Thoracic aorta (tissue), 2 donors: ENCODE results near the gene NKX6-2. TPM values are rescaled to one million over a fixed set of nuclear protein-coding genes. Genes with fewer than 3 reads are reported as not detected.

Source experiments
- ATAC-seq: fragments of 150-250 bp; one replicate; pipeline ENCODE4 v1.8.0; 2017; ENCODE audit warnings: low read depth; ENCODE audit not compliant: insufficient number of reproducible peaks, low FRiP score
- DNase-seq: peaks from one replicate; pipeline ENCODE4 v3.0.0-alpha.2; 2020; ENCODE audit warnings: low spot score
- H3K27ac ChIP-seq, 2 donors: fragments of 200-600 bp; sonication (generic); 1 replicate in 1 of 2; 2 replicates in 1 of 2; pipeline ENCODE4 v1.5.1; 2016; ENCODE audit warnings: mild to moderate bottlenecking in 2 of 2, moderate library complexity in 2 of 2
- H3K27me3 ChIP-seq: fragments of 200-600 bp; sonication (generic); replicated peaks from 2 replicates; pipeline ENCODE4 v1.6.0; 2016; ENCODE audit warnings: mild to moderate bottlenecking; ENCODE audit not compliant: insufficient read depth
- H3K36me3 ChIP-seq: fragments of 200-600 bp; sonication (generic); one replicate; pipeline ENCODE4 v1.5.1; 2016
- H3K4me1 ChIP-seq, 2 donors: fragments of 200-600 bp; sonication (generic); 1 replicate in 1 of 2; 2 replicates in 1 of 2; pipeline versions ENCODE4 v1.5.1 to v1.6.0; 2016; ENCODE audit warnings: low read depth in 2 of 2, mild to moderate bottlenecking in 1 of 2; ENCODE audit not compliant: control insufficient read depth in 1 of 2
- H3K4me3 ChIP-seq: fragments of 200-600 bp; sonication (generic); 2 replicates; pipeline ENCODE4 v1.5.1; 2016; ENCODE audit warnings: mild to moderate bottlenecking
- H3K9me3 ChIP-seq: fragments of 200-600 bp; sonication (generic); 2 replicates; pipeline ENCODE4 v1.5.1; 2016
- total RNA-seq, 2 donors: library from RNA; depleted of rRNA; stranded (reverse); fragments of >200 nt; gene quantifications; one replicate each; pipeline versions ENCODE4 v1.1.0 to v1.2.3, GENCODE V29; 2016
- TF ChIP-seq, protein P1 (sequence below): fragments of 200-600 bp; sonication (generic); IDR thresholded peaks from one replicate; pipeline ENCODE4 v1.5.1; 2019; ENCODE audit warnings: antibody characterized with exemption

Gene NKX6-2
- total RNA-seq, 2 donors from 2014 or later: 19.8 TPM; not detected in 1

DNA sequence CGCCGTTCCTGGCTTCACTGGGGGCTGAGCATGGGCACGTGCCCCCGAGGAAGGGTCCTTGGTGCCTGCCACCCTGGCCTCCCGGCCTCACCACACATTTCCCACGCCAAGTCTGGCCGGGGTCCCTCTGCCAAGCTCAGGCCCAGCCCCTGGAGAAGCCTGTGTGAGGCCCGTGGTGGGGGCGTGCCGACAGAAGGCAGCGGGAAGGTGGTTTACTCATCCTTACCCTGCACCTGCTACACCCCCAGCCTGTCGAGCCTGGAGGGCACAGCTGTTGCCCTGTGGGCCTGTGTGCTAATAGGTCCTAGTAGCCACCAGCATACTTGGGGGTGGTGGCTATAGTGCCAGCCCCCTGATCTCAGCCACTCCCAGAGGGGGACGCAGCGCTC is 46.7 kb downstream of the NKX6-2 start:
- H3K27ac ChIP-seq: no peak overlapping the region
- H3K4me1 ChIP-seq: no peaks in the 10 kb centered on the region
- H3K36me3 ChIP-seq: peaks cover 19% of the 10 kb centered on the region
- no peak overlapping the region for H3K4me3 ChIP-seq
- H3K27me3 ChIP-seq: no peaks in the 10 kb centered on the region
- no peak for DNase-seq
- ATAC-seq: no peak
- no peaks in the 10 kb centered on the region for H3K9me3 ChIP-seq
- TF ChIP-seq, protein P1, sequence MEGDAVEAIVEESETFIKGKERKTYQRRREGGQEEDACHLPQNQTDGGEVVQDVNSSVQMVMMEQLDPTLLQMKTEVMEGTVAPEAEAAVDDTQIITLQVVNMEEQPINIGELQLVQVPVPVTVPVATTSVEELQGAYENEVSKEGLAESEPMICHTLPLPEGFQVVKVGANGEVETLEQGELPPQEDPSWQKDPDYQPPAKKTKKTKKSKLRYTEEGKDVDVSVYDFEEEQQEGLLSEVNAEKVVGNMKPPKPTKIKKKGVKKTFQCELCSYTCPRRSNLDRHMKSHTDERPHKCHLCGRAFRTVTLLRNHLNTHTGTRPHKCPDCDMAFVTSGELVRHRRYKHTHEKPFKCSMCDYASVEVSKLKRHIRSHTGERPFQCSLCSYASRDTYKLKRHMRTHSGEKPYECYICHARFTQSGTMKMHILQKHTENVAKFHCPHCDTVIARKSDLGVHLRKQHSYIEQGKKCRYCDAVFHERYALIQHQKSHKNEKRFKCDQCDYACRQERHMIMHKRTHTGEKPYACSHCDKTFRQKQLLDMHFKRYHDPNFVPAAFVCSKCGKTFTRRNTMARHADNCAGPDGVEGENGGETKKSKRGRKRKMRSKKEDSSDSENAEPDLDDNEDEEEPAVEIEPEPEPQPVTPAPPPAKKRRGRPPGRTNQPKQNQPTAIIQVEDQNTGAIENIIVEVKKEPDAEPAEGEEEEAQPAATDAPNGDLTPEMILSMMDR: no peak

DNA sequence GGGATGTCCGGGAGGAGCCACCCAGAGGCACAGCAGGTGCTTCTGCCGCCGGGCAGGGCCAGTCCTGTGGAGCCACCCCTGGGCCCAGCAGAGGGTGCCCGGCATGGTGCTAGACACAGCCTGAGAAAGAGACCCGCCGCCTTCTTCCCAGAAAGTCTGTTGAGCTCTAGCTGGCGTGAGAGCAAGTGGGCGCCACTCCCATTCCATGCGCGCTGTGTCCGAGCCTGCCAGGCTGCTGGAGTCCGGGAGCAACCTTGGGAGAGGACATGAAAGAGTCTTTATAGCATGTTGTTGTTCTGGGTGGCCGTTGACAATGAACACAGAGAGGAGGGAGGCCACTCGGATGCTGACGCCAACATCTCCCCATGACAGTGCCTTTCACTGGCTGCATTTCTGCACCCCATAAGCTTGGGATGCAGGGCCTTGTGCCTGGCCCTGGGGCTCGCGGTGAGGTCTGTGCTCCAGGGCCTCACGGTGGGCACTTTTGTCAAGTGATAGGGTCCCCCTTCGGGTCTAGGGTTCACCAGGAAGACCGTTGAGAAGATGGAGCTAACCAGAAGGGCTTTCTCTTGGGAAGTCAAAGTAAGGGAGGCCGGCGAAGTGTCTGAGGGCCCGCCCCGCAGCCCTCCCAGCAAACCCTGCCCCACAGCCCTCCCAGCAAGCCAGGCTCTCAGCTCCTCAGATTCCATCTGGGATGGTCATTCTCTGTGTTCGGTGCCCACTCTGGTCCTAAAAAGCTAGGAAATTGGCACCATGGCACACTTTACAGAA is 47.3 kb downstream of the NKX6-2 start:
- DNase-seq: no peak
- ATAC-seq: no peak
- H3K9me3 ChIP-seq: no peaks in the 10 kb centered on the region
- H3K4me3 ChIP-seq: no peak overlapping the region
- H3K36me3 ChIP-seq: peaks cover 24% of the 10 kb centered on the region
- H3K27ac ChIP-seq: no peak overlapping the region
- TF ChIP-seq, protein P1: no peak
- H3K27me3 ChIP-seq: no peaks in the 10 kb centered on the region
- H3K4me1 ChIP-seq: no peaks in the 10 kb centered on the region

DNA sequence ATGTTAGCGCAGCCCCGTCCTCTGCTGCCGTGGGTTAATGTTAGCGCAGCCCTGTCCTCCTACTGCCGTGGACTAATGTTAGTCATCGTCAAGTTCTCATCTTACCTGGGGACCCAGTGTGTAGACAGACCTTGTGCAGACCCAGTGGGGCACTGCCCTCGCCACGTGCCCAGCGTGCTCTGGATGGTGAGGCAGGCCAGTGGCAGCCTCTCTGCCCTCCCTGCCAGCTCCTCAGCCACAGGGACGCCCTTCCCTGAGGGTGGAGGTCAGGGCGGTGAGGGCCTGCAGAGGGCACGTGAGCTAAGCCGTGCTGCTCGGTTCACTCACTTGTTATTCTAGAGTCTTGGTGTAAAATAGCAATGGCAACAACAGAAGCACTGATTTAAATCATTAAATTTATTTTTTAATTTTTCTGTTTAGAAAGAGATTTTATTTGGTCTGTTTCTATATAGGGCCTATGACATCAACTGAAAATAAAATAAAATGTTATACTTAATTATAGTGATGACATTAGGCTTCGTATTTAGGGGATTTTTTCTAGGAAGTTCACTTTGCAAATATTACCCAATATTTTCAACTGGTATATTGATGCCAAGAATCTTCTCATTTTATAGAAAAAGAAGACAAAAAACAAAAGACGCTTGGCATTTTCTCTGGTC is 48.4 kb downstream of the NKX6-2 start:
- DNase-seq (no peak), ATAC-seq (no peak)
- Histone ChIP-seq H3K36me3 (peaks cover 27% of the 10 kb centered on the region), H3K27me3 (no peaks in the 10 kb centered on the region), H3K27ac (no peak overlapping the region), H3K4me3 (no peak overlapping the region), H3K4me1 (no peaks in the 10 kb centered on the region), H3K9me3 (no peaks in the 10 kb centered on the region)
- TF ChIP-seq, protein P1: no peak

DNA sequence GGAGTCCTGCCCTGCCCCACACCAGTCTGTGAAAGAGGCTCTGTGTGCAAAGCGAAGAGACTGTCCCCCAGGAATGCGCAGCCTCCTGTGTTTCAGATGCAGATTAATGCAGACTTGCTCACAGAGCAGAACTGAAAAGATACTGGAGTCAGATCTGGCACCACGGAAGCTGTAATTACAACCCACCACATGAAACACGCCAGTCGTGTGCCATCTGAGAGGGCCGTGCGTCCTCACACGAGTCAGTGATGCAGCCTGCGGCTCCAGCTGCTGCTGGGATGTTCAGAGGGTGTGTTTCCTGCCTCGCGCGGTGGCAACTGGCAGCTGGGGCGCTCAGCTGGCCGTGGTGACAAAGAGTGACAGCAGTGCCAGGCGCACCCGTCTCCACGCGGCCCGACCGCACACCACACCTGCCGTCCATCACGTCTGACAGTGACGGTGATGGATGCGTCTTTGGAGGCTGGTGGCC is 50.0 kb downstream of the NKX6-2 start:
- ATAC-seq (no peak), DNase-seq (no peak)
- Histone ChIP-seq H3K4me3 (no peak overlapping the region), H3K27me3 (no peaks in the 10 kb centered on the region), H3K9me3 (no peaks in the 10 kb centered on the region), H3K27ac (no peak overlapping the region), H3K4me1 (no peaks in the 10 kb centered on the region), H3K36me3 (peaks cover 22% of the 10 kb centered on the region)
- TF ChIP-seq, protein P1: no peak

DNA sequence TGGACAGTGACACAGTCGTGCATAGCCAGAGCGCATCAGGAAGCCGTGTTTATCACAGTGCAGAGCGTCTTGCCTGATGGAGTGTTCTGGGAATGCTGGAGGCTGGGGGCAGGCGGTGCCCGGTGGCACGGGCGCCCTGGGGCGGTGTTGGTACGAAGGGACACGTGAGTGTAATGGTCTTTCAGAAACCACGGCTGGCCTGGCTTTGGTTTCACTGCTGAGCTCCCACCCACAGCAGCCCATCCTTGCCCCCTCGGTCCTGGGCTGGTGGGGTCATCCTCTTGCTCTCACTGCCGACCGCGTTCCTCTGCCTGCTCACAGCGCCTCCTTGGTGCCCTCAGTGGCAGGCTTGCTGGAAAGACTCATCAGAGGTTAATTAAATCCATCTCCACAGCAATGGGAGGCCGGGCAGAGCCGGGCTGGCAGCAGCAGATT is 50.6 kb downstream of the NKX6-2 start:
- TF ChIP-seq, protein P1: no peak
- Histone ChIP-seq H3K36me3 (peaks cover 22% of the 10 kb centered on the region), H3K4me1 (no peaks in the 10 kb centered on the region), H3K27ac (no peak overlapping the region), H3K27me3 (no peaks in the 10 kb centered on the region), H3K9me3 (no peaks in the 10 kb centered on the region), H3K4me3 (no peak overlapping the region)
- ATAC-seq (no peak), DNase-seq (no peak)
